ENCODE results near the gene RHOG. TPM values are rescaled to one million over a fixed set of nuclear protein-coding genes. Genes with fewer than 3 reads are reported as not detected.

Gene RHOG
- total RNA-seq, 1 donor from 2014 or later, result 46.8 TPM

DNA sequence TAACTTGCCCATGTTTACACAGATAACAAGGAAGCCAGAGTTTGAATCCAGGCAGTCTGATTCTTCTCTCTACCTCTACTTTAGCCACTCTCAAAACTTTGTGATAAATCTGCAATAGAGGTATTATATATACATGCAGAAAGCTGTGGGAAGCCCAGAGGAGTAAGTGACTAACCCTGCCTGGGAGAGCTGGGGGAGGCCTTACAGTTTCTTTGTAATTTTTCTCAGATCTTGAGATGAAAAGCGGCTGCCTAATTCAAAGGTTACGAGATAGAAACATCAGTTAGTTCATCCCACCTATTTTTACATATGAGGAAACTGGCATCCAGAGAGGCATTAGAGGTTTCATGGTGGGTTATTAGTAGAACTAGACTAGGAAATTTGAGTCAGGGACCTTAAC lies 19.6 kb upstream of the RHOG start:
- DNase-seq (ENCODE audit: extremely low spot score, unreplicated experiment), result no peak
- H3K27ac Mint-ChIP-seq (ENCODE audit: unreplicated experiment), result no peak overlapping the region
- H3K4me3 Mint-ChIP-seq (ENCODE audit: unreplicated experiment), result no peak overlapping the region
- H3K9me3 Mint-ChIP-seq (ENCODE audit: unreplicated experiment), result no peaks in the 10 kb centered on the region
- peaks cover 53% of the 10 kb centered on the region for H3K4me1 Mint-ChIP-seq (ENCODE audit: unreplicated experiment)
- no peaks in the 10 kb centered on the region for H3K27me3 Mint-ChIP-seq (ENCODE audit: unreplicated experiment)
- TF ChIP-seq, protein P1, sequence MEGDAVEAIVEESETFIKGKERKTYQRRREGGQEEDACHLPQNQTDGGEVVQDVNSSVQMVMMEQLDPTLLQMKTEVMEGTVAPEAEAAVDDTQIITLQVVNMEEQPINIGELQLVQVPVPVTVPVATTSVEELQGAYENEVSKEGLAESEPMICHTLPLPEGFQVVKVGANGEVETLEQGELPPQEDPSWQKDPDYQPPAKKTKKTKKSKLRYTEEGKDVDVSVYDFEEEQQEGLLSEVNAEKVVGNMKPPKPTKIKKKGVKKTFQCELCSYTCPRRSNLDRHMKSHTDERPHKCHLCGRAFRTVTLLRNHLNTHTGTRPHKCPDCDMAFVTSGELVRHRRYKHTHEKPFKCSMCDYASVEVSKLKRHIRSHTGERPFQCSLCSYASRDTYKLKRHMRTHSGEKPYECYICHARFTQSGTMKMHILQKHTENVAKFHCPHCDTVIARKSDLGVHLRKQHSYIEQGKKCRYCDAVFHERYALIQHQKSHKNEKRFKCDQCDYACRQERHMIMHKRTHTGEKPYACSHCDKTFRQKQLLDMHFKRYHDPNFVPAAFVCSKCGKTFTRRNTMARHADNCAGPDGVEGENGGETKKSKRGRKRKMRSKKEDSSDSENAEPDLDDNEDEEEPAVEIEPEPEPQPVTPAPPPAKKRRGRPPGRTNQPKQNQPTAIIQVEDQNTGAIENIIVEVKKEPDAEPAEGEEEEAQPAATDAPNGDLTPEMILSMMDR (IDR thresholded peaks at IDR 0.05), result no peak
- no peaks in the 10 kb centered on the region for H3K36me3 Mint-ChIP-seq (ENCODE audit: unreplicated experiment)

GRCh38 chr11:3859373-3859881 lies 18.7 kb upstream of the RHOG start:
- H3K36me3 Mint-ChIP-seq (ENCODE audit: unreplicated experiment), result no peaks in the 10 kb centered on the region

DNA sequence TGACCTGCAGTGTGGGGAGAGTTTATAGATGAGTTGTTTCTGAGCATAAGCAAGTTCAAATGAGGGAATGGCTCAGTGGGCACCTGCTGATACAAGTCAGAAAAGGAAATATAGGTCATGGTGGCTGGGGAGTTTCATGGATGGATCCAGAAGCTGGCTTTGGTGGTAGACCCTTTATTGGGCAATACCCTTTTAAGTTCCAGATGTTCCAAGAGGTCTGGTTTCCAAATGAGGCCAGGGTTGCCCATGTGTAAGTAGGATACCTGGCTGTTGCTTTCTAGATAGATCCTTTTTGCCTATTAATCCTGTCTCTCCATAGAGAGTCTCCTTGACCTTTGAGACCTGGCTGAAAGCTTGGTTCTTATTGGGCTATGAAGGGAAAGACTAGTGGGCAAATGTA lies 16.9 kb upstream of the RHOG start:
- H3K9me3 Mint-ChIP-seq (ENCODE audit: unreplicated experiment), result no peaks in the 10 kb centered on the region
- no peaks in the 10 kb centered on the region for H3K36me3 Mint-ChIP-seq (ENCODE audit: unreplicated experiment)
- no peak for DNase-seq (ENCODE audit: extremely low spot score, unreplicated experiment)
- H3K27me3 Mint-ChIP-seq (ENCODE audit: unreplicated experiment), result no peaks in the 10 kb centered on the region
- TF ChIP-seq, protein P1 (IDR thresholded peaks at IDR 0.05), result no peak
- H3K4me1 Mint-ChIP-seq (ENCODE audit: unreplicated experiment), result peaks cover 52% of the 10 kb centered on the region
- H3K27ac Mint-ChIP-seq (ENCODE audit: unreplicated experiment), result no peak overlapping the region
- peak overlapping the region; percentile 5 for H3K4me3 Mint-ChIP-seq (ENCODE audit: unreplicated experiment)

More at GRCh38 chr11:3859373-3859881, 18.7 kb upstream of the RHOG start:
- no peak overlapping the region for H3K27ac Mint-ChIP-seq (ENCODE audit: unreplicated experiment)
- no peaks in the 10 kb centered on the region for H3K27me3 Mint-ChIP-seq (ENCODE audit: unreplicated experiment)
- no peak overlapping the region for H3K4me3 Mint-ChIP-seq (ENCODE audit: unreplicated experiment)
- peaks cover 50% of the 10 kb centered on the region for H3K4me1 Mint-ChIP-seq (ENCODE audit: unreplicated experiment)
- TF ChIP-seq, protein P1 (IDR thresholded peaks at IDR 0.05), result no peak
- no peaks in the 10 kb centered on the region for H3K9me3 Mint-ChIP-seq (ENCODE audit: unreplicated experiment)
- no peak for DNase-seq (ENCODE audit: extremely low spot score, unreplicated experiment)

- Mint-ChIP-seq H3K27me3 (ENCODE audit: unreplicated experiment) (no peaks in the 10 kb centered on the region), H3K36me3 (ENCODE audit: unreplicated experiment) (no peaks in the 10 kb centered on the region), H3K4me3 (ENCODE audit: unreplicated experiment) (peak overlapping the region; percentile 99), H3K27ac (ENCODE audit: unreplicated experiment) (no peak overlapping the region), H3K4me1 (ENCODE audit: unreplicated experiment) (peaks cover 52% of the 10 kb centered on the region), H3K9me3 (ENCODE audit: unreplicated experiment) (no peaks in the 10 kb centered on the region)
- no peak for DNase-seq (ENCODE audit: extremely low spot score, unreplicated experiment)
- TF ChIP-seq, protein P1 (IDR thresholded peaks at IDR 0.05), result no peak
Observed at GRCh38 chr11:3856856-3857553, 16.2 kb upstream of the RHOG start.

GRCh38 chr11:3855808-3856491 lies 15.2 kb upstream of the RHOG start:
- peak overlapping the region; percentile 99 for H3K4me3 Mint-ChIP-seq (ENCODE audit: unreplicated experiment)
- H3K4me1 Mint-ChIP-seq (ENCODE audit: unreplicated experiment), result peaks cover 45% of the 10 kb centered on the region
- H3K36me3 Mint-ChIP-seq (ENCODE audit: unreplicated experiment), result no peaks in the 10 kb centered on the region
- H3K27ac Mint-ChIP-seq (ENCODE audit: unreplicated experiment), result peak overlapping the region; percentile 90
- no peak for DNase-seq (ENCODE audit: extremely low spot score, unreplicated experiment)
- TF ChIP-seq, protein P1 (IDR thresholded peaks at IDR 0.05), result no peak
- H3K9me3 Mint-ChIP-seq (ENCODE audit: unreplicated experiment), result no peaks in the 10 kb centered on the region
- H3K27me3 Mint-ChIP-seq (ENCODE audit: unreplicated experiment), result no peaks in the 10 kb centered on the region

Data from osteocyte (in vitro differentiated cells).